ENCODE results near the gene ACSBG1. TPM values are rescaled to one million over a fixed set of nuclear protein-coding genes. Genes with fewer than 3 reads are reported as not detected.

Gene ACSBG1
- total and polyA plus RNA-seq, 10 of the 15 experiments (the other 5 are each of a cell fraction or from before 2014, with no cell fraction given) = 0.11 to 0.75 (median 0.42) TPM

DNA sequence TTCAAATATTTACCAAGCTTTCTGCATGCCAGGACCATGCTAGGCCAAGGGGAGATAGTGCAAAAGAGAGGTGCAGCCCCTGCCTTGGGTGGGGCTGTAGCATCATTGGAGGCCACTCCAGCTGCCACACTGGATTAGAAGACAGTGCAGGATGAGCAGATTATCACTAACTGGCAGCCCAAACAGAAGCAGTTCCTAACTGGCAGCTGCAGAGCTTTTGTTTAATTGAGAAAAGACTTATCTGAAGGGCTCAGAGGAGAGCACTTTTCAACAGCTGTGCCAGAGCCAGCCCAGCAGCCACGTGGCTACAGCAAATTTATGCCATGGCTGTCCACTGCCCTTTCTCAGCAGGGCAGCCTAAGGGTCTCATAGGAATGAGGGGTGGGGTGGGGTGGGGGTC is 13.5 kb upstream of the ACSBG1 start:
- DNase-seq (ENCODE audit: low read depth, low spot score) = no peak
- TF ChIP-seq RAD51 (IDR thresholded peaks at IDR 0.05) (no peak), YBX1 (IDR thresholded peaks at IDR 0.05) (no peak), FOXK2 (IDR thresholded peaks at IDR 0.05) (no peak), RUNX3 (IDR thresholded peaks at IDR 0.05; ENCODE audit: low read length) (no peak), IKZF2 (IDR thresholded peaks at IDR 0.05) (no peak), TCF12 (IDR thresholded peaks at IDR 0.05; ENCODE audit: low read depth, low read length) (no peak), SUZ12 (IDR thresholded peaks at IDR 0.05; ENCODE audit: unreplicated experiment) (no peak), NR2C2 (IDR thresholded peaks at IDR 0.05; ENCODE audit: borderline replicate concordance, control insufficient read depth, insufficient read length, low read depth) (no peak), TAF1 (IDR thresholded peaks at IDR 0.05; ENCODE audit: borderline replicate concordance, low read depth, low read length) (no peak), SREBF1 (IDR thresholded peaks at IDR 0.05; ENCODE audit: low read length) (no peak), PAX8 (IDR thresholded peaks at IDR 0.05) (no peak), NR2C1 (IDR thresholded peaks at IDR 0.05) (no peak), EP300 (IDR thresholded peaks at IDR 0.05; ENCODE audit: borderline replicate concordance in 1 of 2, control insufficient read depth in 1 of 2, low read depth in 2 of 2, low read length in 2 of 2) (no peak)
- TF ChIP-seq, protein P1, sequence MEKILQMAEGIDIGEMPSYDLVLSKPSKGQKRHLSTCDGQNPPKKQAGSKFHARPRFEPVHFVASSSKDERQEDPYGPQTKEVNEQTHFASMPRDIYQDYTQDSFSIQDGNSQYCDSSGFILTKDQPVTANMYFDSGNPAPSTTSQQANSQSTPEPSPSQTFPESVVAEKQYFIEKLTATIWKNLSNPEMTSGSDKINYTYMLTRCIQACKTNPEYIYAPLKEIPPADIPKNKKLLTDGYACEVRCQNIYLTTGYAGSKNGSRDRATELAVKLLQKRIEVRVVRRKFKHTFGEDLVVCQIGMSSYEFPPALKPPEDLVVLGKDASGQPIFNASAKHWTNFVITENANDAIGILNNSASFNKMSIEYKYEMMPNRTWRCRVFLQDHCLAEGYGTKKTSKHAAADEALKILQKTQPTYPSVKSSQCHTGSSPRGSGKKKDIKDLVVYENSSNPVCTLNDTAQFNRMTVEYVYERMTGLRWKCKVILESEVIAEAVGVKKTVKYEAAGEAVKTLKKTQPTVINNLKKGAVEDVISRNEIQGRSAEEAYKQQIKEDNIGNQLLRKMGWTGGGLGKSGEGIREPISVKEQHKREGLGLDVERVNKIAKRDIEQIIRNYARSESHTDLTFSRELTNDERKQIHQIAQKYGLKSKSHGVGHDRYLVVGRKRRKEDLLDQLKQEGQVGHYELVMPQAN (conservative IDR thresholded peaks at IDR 0.05) = no peak
- TF ChIP-seq, protein P2, sequence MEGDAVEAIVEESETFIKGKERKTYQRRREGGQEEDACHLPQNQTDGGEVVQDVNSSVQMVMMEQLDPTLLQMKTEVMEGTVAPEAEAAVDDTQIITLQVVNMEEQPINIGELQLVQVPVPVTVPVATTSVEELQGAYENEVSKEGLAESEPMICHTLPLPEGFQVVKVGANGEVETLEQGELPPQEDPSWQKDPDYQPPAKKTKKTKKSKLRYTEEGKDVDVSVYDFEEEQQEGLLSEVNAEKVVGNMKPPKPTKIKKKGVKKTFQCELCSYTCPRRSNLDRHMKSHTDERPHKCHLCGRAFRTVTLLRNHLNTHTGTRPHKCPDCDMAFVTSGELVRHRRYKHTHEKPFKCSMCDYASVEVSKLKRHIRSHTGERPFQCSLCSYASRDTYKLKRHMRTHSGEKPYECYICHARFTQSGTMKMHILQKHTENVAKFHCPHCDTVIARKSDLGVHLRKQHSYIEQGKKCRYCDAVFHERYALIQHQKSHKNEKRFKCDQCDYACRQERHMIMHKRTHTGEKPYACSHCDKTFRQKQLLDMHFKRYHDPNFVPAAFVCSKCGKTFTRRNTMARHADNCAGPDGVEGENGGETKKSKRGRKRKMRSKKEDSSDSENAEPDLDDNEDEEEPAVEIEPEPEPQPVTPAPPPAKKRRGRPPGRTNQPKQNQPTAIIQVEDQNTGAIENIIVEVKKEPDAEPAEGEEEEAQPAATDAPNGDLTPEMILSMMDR (IDR thresholded peaks at IDR 0.05 in 2 of 3, conservative IDR thresholded peaks at IDR 0.05 in 1 of 3; ENCODE audit: control insufficient read depth in 2 of 3, extremely low read depth in 1 of 3, insufficient read depth in 1 of 3, low read depth in 3 of 3, low read length in 3 of 3) = no peak
- TF ChIP-seq, protein P3, sequence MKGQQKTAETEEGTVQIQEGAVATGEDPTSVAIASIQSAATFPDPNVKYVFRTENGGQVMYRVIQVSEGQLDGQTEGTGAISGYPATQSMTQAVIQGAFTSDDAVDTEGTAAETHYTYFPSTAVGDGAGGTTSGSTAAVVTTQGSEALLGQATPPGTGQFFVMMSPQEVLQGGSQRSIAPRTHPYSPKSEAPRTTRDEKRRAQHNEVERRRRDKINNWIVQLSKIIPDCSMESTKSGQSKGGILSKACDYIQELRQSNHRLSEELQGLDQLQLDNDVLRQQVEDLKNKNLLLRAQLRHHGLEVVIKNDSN (IDR thresholded peaks at IDR 0.05; ENCODE audit: borderline replicate concordance, extremely low read length, insufficient read depth, low read depth, low read length) = no peak
- Histone ChIP-seq H3K36me3 (ENCODE audit: control insufficient read depth in 2 of 2, insufficient read depth in 2 of 2, low read length in 1 of 2) (no peaks in the 10 kb centered on the region), H3K27ac (ENCODE audit: control insufficient read depth, insufficient read depth) (no peak overlapping the region), H3K27me3 (replicated peaks in 1 of 2; ENCODE audit: control insufficient read depth in 2 of 2, insufficient read depth in 2 of 2, low read length in 1 of 2) (0 out of 4 replicates have a peak, but pooled peaks cover 0 to 1% of the 10 kb centered on the region in 2 experiments), H4K20me1 (ENCODE audit: control insufficient read depth, insufficient read depth) (no peaks in the 10 kb centered on the region), H3K4me2 (ENCODE audit: control insufficient read depth, insufficient read depth) (no peak overlapping the region), H3K4me3 (no peak overlapping the region), H2AFZ (ENCODE audit: control insufficient read depth, low read depth, low read length) (no peak overlapping the region), H3K4me1 (ENCODE audit: control insufficient read depth, insufficient read depth, low read length) (no peaks in the 10 kb centered on the region), H3K79me2 (ENCODE audit: control insufficient read depth, insufficient read depth, low read length) (no peaks in the 10 kb centered on the region), H3K9ac (ENCODE audit: control insufficient read depth, insufficient read depth, low read length) (no peak overlapping the region), H3K9me3 (replicated peaks; ENCODE audit: control insufficient read depth, insufficient read depth, low read length) (no peaks in the 10 kb centered on the region)
- ChIA-PET POLR2A (no interaction called here), RAD21 (ENCODE audit: unreplicated experiment) (no interaction called here), SMC1A (ENCODE audit: uncharacterized antibody, unreplicated experiment) (no interaction called here), CTCF (no interaction called here)
- no TSS peak for BruUV-seq (replicated peaks)
- in situ Hi-C loops (cut with MboI) = no loop called here
- FAIRE-seq = no peak
- no peak for ATAC-seq
- intact Hi-C loops (cut with micrococcal nuclease; ENCODE audit: unreplicated experiment) = no loop called here
- WGBS (ENCODE audit: insufficient coverage, insufficient replicate concordance, low lambda C conversion rate, missing lambda C conversion rate) = 0% methylated on average over 1 of the region's 1 CpG

Measured in GM12878 (cell line).